OCI-LY7 (cell line): ENCODE results near the gene KCNQ2.

Experiments
- CTCF ChIP-seq: fragments of 200-600 bp; sonication (generic); conservative IDR thresholded peaks from 2 replicates; pipeline ENCODE4 v1.5.1; 2014; ENCODE audit warnings: mild to moderate bottlenecking, antibody characterized with exemption, low read length, moderate library complexity, mixed read lengths
- EZH2phosphoT487 ChIP-seq: fragments of 200-600 bp; sonication (generic); IDR thresholded peaks from 2 replicates; pipeline ENCODE4 v1.6.1; 2018; ENCODE audit warnings: low read depth, borderline replicate concordance, mild to moderate bottlenecking, mixed run types, antibody characterized with exemption, low read length, moderate library complexity, mixed read lengths

- no peak for TF ChIP-seq CTCF
- TF ChIP-seq EZH2phosphoT487, result no peak
These were observed 107.5 kb downstream of the KCNQ2 start for GRCh38 chr20:63364801-63365585.
